D341Med (cell line): ENCODE data around the gene TBC1D5.
"Not testable (repeated sequence)": the region's sequence is repeated elsewhere in the genome, so short reads cannot be mapped to it uniquely, and the experiment has no call there.

Experiments
- DNase-seq: peaks from one replicate; pipeline ENCODE4 v3.0.0; 2012; ENCODE audit warnings: low spot score

TBC1D5 gene

GRCh38 chr3:17747890-17748247, 5.4 kb upstream of the TBC1D5 start:
- no peak for DNase-seq

- no peak for DNase-seq
Measured at GRCh38 chr3:17747174-17747889, 4.9 kb upstream of the TBC1D5 start.

- no peak for DNase-seq
Measured at GRCh38 chr3:17745894-17746293, 3.5 kb upstream of the TBC1D5 start.

GRCh38 chr3:17745301-17745700, 2.9 kb upstream of the TBC1D5 start:
- no peak for DNase-seq

- DNase-seq = no peak
Measured at GRCh38 chr3:17744693-17745092, 2.3 kb upstream of the TBC1D5 start.

- DNase-seq = no peak
Measured at GRCh38 chr3:17743658-17743995, 1.2 kb upstream of the TBC1D5 start.

- DNase-seq = no peak
Measured at GRCh38 chr3:17742880-17743657, 638 bp upstream of the TBC1D5 start.

- DNase-seq = no peak
Measured at GRCh38 chr3:17741621-17742101, 770 bp downstream of the TBC1D5 start.

GRCh38 chr3:17740721-17741141, 1.7 kb downstream of the TBC1D5 start:
- DNase-seq = no peak

GRCh38 chr3:17738921-17739320, 3.5 kb downstream of the TBC1D5 start:
- DNase-seq = no peak

GRCh38 chr3:17738219-17738618, 4.2 kb downstream of the TBC1D5 start:
- DNase-seq = no peak

GRCh38 chr3:17737591-17737990, 4.8 kb downstream of the TBC1D5 start:
- DNase-seq = no peak

GRCh38 chr3:17735362-17735761, 7.1 kb downstream of the TBC1D5 start:
- DNase-seq = not testable (repeated sequence)

GRCh38 chr3:17733768-17734167, 8.7 kb downstream of the TBC1D5 start:
- DNase-seq = no peak

- no peak for DNase-seq
Measured at GRCh38 chr3:17733215-17733614, 9.2 kb downstream of the TBC1D5 start.

GRCh38 chr3:17730318-17730967, 12.0 kb downstream of the TBC1D5 start:
- DNase-seq = no peak

- DNase-seq = no peak
Measured at GRCh38 chr3:17726313-17726712, 16.1 kb downstream of the TBC1D5 start.

GRCh38 chr3:17725844-17726243, 16.6 kb downstream of the TBC1D5 start:
- DNase-seq = not testable (repeated sequence)

- no peak for DNase-seq
Measured at GRCh38 chr3:17724948-17725347, 17.5 kb downstream of the TBC1D5 start.

- DNase-seq = no peak
Measured at GRCh38 chr3:17724122-17724521, 18.3 kb downstream of the TBC1D5 start.

GRCh38 chr3:17717411-17717810, 25.0 kb downstream of the TBC1D5 start:
- DNase-seq = no peak

- no peak for DNase-seq
Measured at GRCh38 chr3:17714473-17714872, 28.0 kb downstream of the TBC1D5 start.

GRCh38 chr3:17709236-17709810, 33.1 kb downstream of the TBC1D5 start:
- DNase-seq = no peak
